ENCODE data around the gene SLC25A24.
"Not testable (repeated sequence)": the region's sequence is repeated elsewhere in the genome, so short reads cannot be mapped to it uniquely, and the experiment has no call there.

The SLC25A24 gene

GRCh38 chr1:108132367-108132766 is 67.8 kb downstream of the SLC25A24 start:
- H3K4me3 ChIP-seq (ENCODE audit: low read depth, low read length); H3K4me2 ChIP-seq (ENCODE audit: low read length); H3K9me3 ChIP-seq (ENCODE audit: control insufficient read depth, low read length); H3K27ac ChIP-seq; H3K4me1 ChIP-seq; H3K79me2 ChIP-seq; H2AFZ ChIP-seq; H3K9ac ChIP-seq; H3K36me3 ChIP-seq (ENCODE audit: control insufficient read depth, insufficient read depth, low read length); H3K27me3 ChIP-seq (ENCODE audit: control insufficient read depth, insufficient read depth, low read length): not testable (repeated sequence)

- not testable (repeated sequence) for H2AFZ ChIP-seq; H3K4me1 ChIP-seq; H3K27ac ChIP-seq; H3K4me3 ChIP-seq (ENCODE audit: low read depth, low read length); H3K27me3 ChIP-seq (ENCODE audit: control insufficient read depth, insufficient read depth, low read length); H3K9me3 ChIP-seq (ENCODE audit: control insufficient read depth, low read length); H3K4me2 ChIP-seq (ENCODE audit: low read length); H3K9ac ChIP-seq; H3K79me2 ChIP-seq; H3K36me3 ChIP-seq (ENCODE audit: control insufficient read depth, insufficient read depth, low read length)
Measured at GRCh38 chr1:108131281-108131680, 68.9 kb downstream of the SLC25A24 start.

GRCh38 chr1:108130794-108131193 is 69.3 kb downstream of the SLC25A24 start:
- Histone ChIP-seq H3K4me1 (no peaks in the 10 kb centered on the region), H3K9me3 (ENCODE audit: control insufficient read depth, low read length) (no peaks in the 10 kb centered on the region), H3K79me2 (no peaks in the 10 kb centered on the region), H3K27me3 (ENCODE audit: control insufficient read depth, insufficient read depth, low read length) (no peaks in the 10 kb centered on the region), H3K36me3 (ENCODE audit: control insufficient read depth, insufficient read depth, low read length) (no peaks in the 10 kb centered on the region), H2AFZ (no peak overlapping the region), H3K4me2 (ENCODE audit: low read length) (no peak overlapping the region), H3K4me3 (ENCODE audit: low read depth, low read length) (no peak overlapping the region), H3K27ac (no peak overlapping the region), H3K9ac (no peak overlapping the region)
- TF ChIP-seq CTCF (IDR thresholded peaks at IDR 0.05), result no peak

GRCh38 chr1:108129999-108130398 is 70.1 kb downstream of the SLC25A24 start:
- Histone ChIP-seq H3K4me1 (no peaks in the 10 kb centered on the region), H3K9ac (no peak overlapping the region), H3K9me3 (ENCODE audit: control insufficient read depth, low read length) (no peaks in the 10 kb centered on the region), H3K27ac (no peak overlapping the region), H2AFZ (no peak overlapping the region), H3K27me3 (ENCODE audit: control insufficient read depth, insufficient read depth, low read length) (no peaks in the 10 kb centered on the region), H3K4me3 (ENCODE audit: low read depth, low read length) (no peak overlapping the region), H3K36me3 (ENCODE audit: control insufficient read depth, insufficient read depth, low read length) (no peaks in the 10 kb centered on the region), H3K4me2 (ENCODE audit: low read length) (no peak overlapping the region), H3K79me2 (no peaks in the 10 kb centered on the region)
- TF ChIP-seq CTCF (IDR thresholded peaks at IDR 0.05), result no peak

GRCh38 chr1:108125312-108126138 is 74.6 kb downstream of the SLC25A24 start:
- Histone ChIP-seq H3K4me3 (ENCODE audit: low read depth, low read length) (no peak overlapping the region), H3K9ac (no peak overlapping the region), H3K79me2 (no peaks in the 10 kb centered on the region), H3K4me1 (no peaks in the 10 kb centered on the region), H3K9me3 (ENCODE audit: control insufficient read depth, low read length) (no peaks in the 10 kb centered on the region), H2AFZ (no peak overlapping the region), H3K36me3 (ENCODE audit: control insufficient read depth, insufficient read depth, low read length) (no peaks in the 10 kb centered on the region), H3K27me3 (ENCODE audit: control insufficient read depth, insufficient read depth, low read length) (peaks cover 3% of the 10 kb centered on the region), H3K4me2 (ENCODE audit: low read length) (no peak overlapping the region), H3K27ac (no peak overlapping the region)
- TF ChIP-seq CTCF (IDR thresholded peaks at IDR 0.05), result peak; percentile 72

Measured in parathyroid adenoma (tissue), 2 donors.